IMR-90 (cell line): Measurements from ENCODE around the gene ARHGAP15. TPM values are rescaled to one million over a fixed set of nuclear protein-coding genes. Genes with fewer than 3 reads are reported as not detected.
A peak's percentile ranks its signal among the peaks of the same experiment; 100 is the strongest.

Experiments used
- ATAC-seq: fragments of 200-7000 bp; cut with Tn5 transposase; 2 replicates; pipeline ENCODE4 v1.9.1; 2020; ENCODE audit warnings: low read depth, mild to moderate bottlenecking, moderate library complexity
- BruUV-seq: library from RNA; stranded (reverse); fragments of 400-500 nt; replicated peaks from 2 replicates; lab custom pipeline; 2021; lab: Mats Ljungman, UMichigan
- CTCF ChIA-PET: fragments of 300-600 bp; formaldehyde crosslinking; extraction: SDS; loops from one replicate; lab custom pipeline; 2021; ENCODE audit warnings: antibody characterized with exemption; lab: Yijun Ruan, JAX
- POLR2A ChIA-PET: fragments of 300-600 bp; sonication (Branson Sonifier 250); formaldehyde crosslinking; loops from one replicate; lab custom pipeline; 2022; ENCODE audit warnings: antibody characterized with exemption; ENCODE audit not compliant: unreplicated experiment; lab: Charles Lee
- DNase-seq: peaks from one replicate; pipeline ENCODE4 v3.0.0; 2013
- H2AFZ ChIP-seq: replicated peaks from 2 replicates; pipeline ENCODE3; 2013; ENCODE audit warnings: low read length, mild to moderate bottlenecking; ENCODE audit not compliant: poor library complexity
- H2AK5ac ChIP-seq: 2 replicates; pipeline ENCODE4 v1.6.1; 2013; ENCODE audit warnings: low read depth, low read length, inconsistent platforms
- H2AK9ac ChIP-seq: replicated peaks from 2 replicates; pipeline ENCODE3; 2013; ENCODE audit warnings: mild to moderate bottlenecking, low read depth, low read length, moderate library complexity; ENCODE audit not compliant: poor library complexity
- H2BK120ac ChIP-seq: 2 replicates; pipeline ENCODE4 v1.6.1; 2013; ENCODE audit warnings: low read depth, low read length, inconsistent platforms
- H2BK15ac ChIP-seq: 3 replicates; pipeline ENCODE4 v1.6.1; 2013; ENCODE audit warnings: low read depth, low read length, inconsistent platforms
- H2BK20ac ChIP-seq: 2 replicates; pipeline ENCODE4 v1.6.1; 2013; ENCODE audit warnings: low read depth, mild to moderate bottlenecking, inconsistent platforms, low read length, moderate library complexity
- H2BK5ac ChIP-seq: 2 replicates; pipeline ENCODE4 v1.6.1; 2013; ENCODE audit warnings: mild to moderate bottlenecking, low read depth, low read length, inconsistent platforms; ENCODE audit not compliant: poor library complexity, severe bottlenecking
- H3K14ac ChIP-seq: replicated peaks from 2 replicates; pipeline ENCODE4 v1.6.1; 2013; ENCODE audit warnings: low read depth, low read length, inconsistent platforms
- H3K18ac ChIP-seq: 2 replicates; pipeline ENCODE4 v1.6.1; 2013; ENCODE audit warnings: low read depth, low read length, control low read depth
- H3K23ac ChIP-seq: 2 replicates; pipeline ENCODE4 v1.6.1; 2013; ENCODE audit warnings: low read depth, low read length, inconsistent platforms
- H3K27ac ChIP-seq: 2 replicates; pipeline ENCODE4 v1.5.1; 2013; ENCODE audit warnings: mild to moderate bottlenecking, control low read depth, low read length; ENCODE audit not compliant: insufficient read depth
- H3K27me3 ChIP-seq: 2 replicates; pipeline ENCODE4 v1.6.1; 2013; ENCODE audit warnings: low read length; ENCODE audit not compliant: control insufficient read depth, insufficient read depth
- H3K36me3 ChIP-seq: 2 replicates; pipeline ENCODE4 v1.6.1; 2013; ENCODE audit warnings: low read length, mixed read lengths; ENCODE audit not compliant: control insufficient read depth, insufficient read depth
- H3K4ac ChIP-seq: 2 replicates; pipeline ENCODE4 v1.6.1; 2013; ENCODE audit warnings: low read depth, low read length, inconsistent platforms
- H3K4me1 ChIP-seq: 2 replicates; pipeline ENCODE4 v1.6.1; 2013; ENCODE audit warnings: low read length, mixed read lengths; ENCODE audit not compliant: control insufficient read depth, insufficient read depth
- H3K4me2 ChIP-seq: 2 replicates; pipeline ENCODE4 v1.6.1; 2013; ENCODE audit warnings: low read depth, mild to moderate bottlenecking, control low read depth, low read length, moderate library complexity
- H3K4me3 ChIP-seq: 2 replicates; pipeline ENCODE4 v1.5.1; 2013; ENCODE audit warnings: low read depth, mild to moderate bottlenecking, control low read depth, low read length, moderate library complexity; ENCODE audit not compliant: insufficient read depth
- H3K56ac ChIP-seq: 2 replicates; pipeline ENCODE4 v1.6.1; 2013; ENCODE audit warnings: low read length, inconsistent platforms; ENCODE audit not compliant: insufficient read depth; ENCODE audit errors: extremely low read depth
- H3K79me1 ChIP-seq, 2 experiments: 2 replicates each; pipeline ENCODE4 v1.6.1; 2013; ENCODE audit warnings: low read length in 2 of 2, inconsistent platforms in 1 of 2, low read depth in 1 of 2
- H3K9ac ChIP-seq: 2 replicates; pipeline ENCODE4 v1.6.1; 2013; ENCODE audit warnings: low read depth, low read length, control low read depth
- H3K9me1 ChIP-seq: 2 replicates; pipeline ENCODE4 v1.6.1; 2013; ENCODE audit warnings: low read length, inconsistent platforms; ENCODE audit not compliant: insufficient read depth
- H3K9me3 ChIP-seq: 2 replicates; pipeline ENCODE4 v1.6.1; 2013; ENCODE audit warnings: low read length; ENCODE audit not compliant: control insufficient read depth, insufficient read depth
- H4K20me1 ChIP-seq: 2 replicates; pipeline ENCODE4 v1.6.1; 2013; ENCODE audit warnings: low read length, inconsistent platforms; ENCODE audit not compliant: insufficient read depth
- H4K5ac ChIP-seq: 2 replicates; pipeline ENCODE4 v1.6.1; 2013; ENCODE audit warnings: mild to moderate bottlenecking, low read depth, low read length, control low read depth
- H4K8ac ChIP-seq, 2 experiments: 2 replicates each; pipeline ENCODE4 v1.6.1; 2013; ENCODE audit warnings: low read depth in 2 of 2, low read length in 2 of 2, control low read depth in 1 of 2, inconsistent platforms in 1 of 2
- H4K91ac ChIP-seq: 2 replicates; pipeline ENCODE4 v1.6.1; 2013; ENCODE audit warnings: low read depth, low read length, inconsistent platforms; ENCODE audit not compliant: insufficient read depth
- BHLHE40 ChIP-seq: fragments of 150-350 bp; IDR thresholded peaks from 2 replicates; pipeline ENCODE4 v1.6.1; 2016; ENCODE audit warnings: mild to moderate bottlenecking, low read depth, low read length
- CEBPB ChIP-seq: IDR thresholded peaks from 2 replicates; pipeline ENCODE4 v1.6.1; 2012; ENCODE audit warnings: low read depth, low read length, improper control_type of control experiment
- CHD1 ChIP-seq: IDR thresholded peaks from 2 replicates; pipeline ENCODE4 v1.6.1; 2012; ENCODE audit warnings: low read depth, low read length, improper control_type of control experiment
- MAZ ChIP-seq: IDR thresholded peaks from 2 replicates; pipeline ENCODE4 v1.6.1; 2012; ENCODE audit warnings: low read depth, mild to moderate bottlenecking, low read length, improper control_type of control experiment, moderate library complexity, borderline replicate concordance
- MXI1 ChIP-seq: IDR thresholded peaks from 2 replicates; pipeline ENCODE4 v1.6.1; 2012; ENCODE audit warnings: low read depth, mild to moderate bottlenecking, low read length, moderate library complexity, borderline replicate concordance
- NFE2L2 ChIP-seq: fragments of 150-350 bp; IDR thresholded peaks from 2 replicates; pipeline ENCODE4 v1.6.1; 2016; ENCODE audit warnings: low read depth, mild to moderate bottlenecking, low read length
- POLR2A ChIP-seq: IDR thresholded peaks from 2 replicates; pipeline ENCODE4 v1.6.1; 2012; ENCODE audit warnings: mild to moderate bottlenecking, low read depth, low read length
- RAD21 ChIP-seq: IDR thresholded peaks from 2 replicates; pipeline ENCODE4 v1.6.1; 2012; ENCODE audit warnings: low read length, improper control_type of control experiment
- RCOR1 ChIP-seq: IDR thresholded peaks from 2 replicates; pipeline ENCODE4 v1.6.1; 2012; ENCODE audit warnings: mild to moderate bottlenecking, low read length, improper control_type of control experiment; ENCODE audit not compliant: insufficient replicate concordance
- SMC3 ChIP-seq: fragments of 150-350 bp; IDR thresholded peaks from 2 replicates; pipeline ENCODE4 v1.6.1; 2016; ENCODE audit warnings: low read depth, mild to moderate bottlenecking, antibody characterized with exemption, low read length, moderate library complexity
- WGBS, 2 experiments: methylation state at CpG; one replicate each; pipeline versions ENCODE4 v1.1.5 to v1.1.7; 2013; ENCODE audit warnings: missing lambda C conversion rate in 2 of 2; ENCODE audit not compliant: insufficient read length in 1 of 2; ENCODE audit errors: extremely low coverage in 2 of 2; 5-methylcytosine and 5-hydroxymethylcytosine counted together
- dilution Hi-C: fragments of 300-500 bp; cut with HindIII; formaldehyde crosslinking; loops from one replicate; pipeline ENCODE4 v1.14.3; 2018; ENCODE audit warnings: low sequenced_read_pairs; ENCODE audit not compliant: unreplicated experiment
- in situ Hi-C: fragments of 300-500 bp; cut with MboI; formaldehyde crosslinking; loops from 3 replicates; pipeline ENCODE4 v1.14.3; 2019; ENCODE audit warnings: low sequenced_read_pairs, inconsistent platforms, mixed read lengths
- intact Hi-C: fragments of 100-400 bp; cut with micrococcal nuclease; formaldehyde crosslinking; loops from 2 replicates; pipeline ENCODE4 v1.10.0; 2022
- polyA plus RNA-seq, 3 experiments: library from polyadenylated mRNA; depleted of rRNA; stranded (reverse); fragments of >200 nt; gene quantifications; 2 replicates each; pipeline ENCODE4 v1.2.3, GENCODE V29; 2012; ENCODE audit warnings: low replicate concordance in 1 of 3
- total RNA-seq: library from RNA; depleted of rRNA; stranded (reverse); fragments of >200 nt; gene quantifications from 2 replicates; pipeline ENCODE4 v1.2.3, GENCODE V29; 2012
- TF ChIP-seq, protein P1 (sequence below): fragments of 150-350 bp; IDR thresholded peaks from 2 replicates; pipeline ENCODE4 v1.6.1; 2017; ENCODE audit warnings: mild to moderate bottlenecking, antibody characterized with exemption, low read length, low read depth
- TF ChIP-seq, protein P2 (sequence below): conservative IDR thresholded peaks from 2 replicates; pipeline ENCODE4 v1.5.1; 2012; ENCODE audit warnings: mild to moderate bottlenecking, low read depth, low read length, improper control_type of control experiment

The ARHGAP15 gene
- total and polyA plus RNA-seq, 2 of the 4 experiments (the other 2 are of a cell fraction): not detected

DNA sequence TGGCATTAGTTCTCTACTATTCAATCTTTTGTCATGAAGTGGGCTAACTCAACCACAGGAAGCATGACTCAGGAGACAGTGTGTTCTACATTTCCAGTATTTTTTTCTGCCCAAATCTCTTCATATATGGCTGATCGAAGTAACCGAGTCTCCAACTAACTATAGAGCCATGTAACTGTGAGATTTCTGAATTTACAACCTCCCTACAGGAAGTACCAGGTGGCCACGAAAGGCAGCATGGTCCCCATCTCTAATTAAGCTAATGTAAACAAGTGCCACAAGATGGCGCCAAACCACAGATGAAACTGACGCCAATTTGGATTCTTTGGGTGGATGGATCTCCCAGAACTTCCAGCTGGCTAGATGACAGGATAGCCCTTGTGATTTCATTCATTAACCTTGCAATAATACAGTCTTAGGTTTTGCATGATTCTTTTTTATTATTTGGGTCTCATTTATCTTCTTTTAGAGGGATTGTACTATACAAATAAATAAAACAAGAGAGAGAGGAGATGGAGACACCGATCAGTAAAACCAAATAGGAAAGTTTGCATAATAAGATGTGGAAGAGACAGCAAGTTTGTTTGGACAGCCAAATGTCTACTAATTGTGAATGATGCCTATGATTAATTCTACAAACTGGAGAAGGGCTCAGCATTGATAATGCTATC is 18.3 kb upstream of the ARHGAP15 start:
- dilution Hi-C loops (no loop called here), intact Hi-C loops (loop anchor here (1.0 kb wide), 2 partner anchors 111 to 148 kb away; no protein-coding TSS in a partner anchor), in situ Hi-C loops (no loop called here)
- Histone ChIP-seq H3K79me1 (no peaks in the 10 kb centered on the region), H3K9me1 (no peaks in the 10 kb centered on the region), H3K23ac (no peak overlapping the region), H3K27ac (no peak overlapping the region), H2AK9ac (no peak overlapping the region), H2BK20ac (no peak overlapping the region), H3K56ac (no peak overlapping the region), H3K14ac (no peak overlapping the region), H3K18ac (no peak overlapping the region), H3K4me3 (no peak overlapping the region), H3K9ac (no peak overlapping the region), H3K36me3 (no peaks in the 10 kb centered on the region), H3K4me1 (no peaks in the 10 kb centered on the region), H4K20me1 (no peaks in the 10 kb centered on the region), H2BK5ac (no peak overlapping the region), H4K91ac (no peak overlapping the region), H2AFZ (peak overlapping the region; percentile 73), H2BK15ac (no peak overlapping the region), H3K4me2 (no peak overlapping the region), H3K4ac (no peak overlapping the region), H3K27me3 (peaks cover 3% of the 10 kb centered on the region), H4K8ac (no peak overlapping the region), H3K9me3 (no peaks in the 10 kb centered on the region), H4K5ac (no peak overlapping the region), H2AK5ac (no peak overlapping the region), H2BK120ac (no peak overlapping the region)
- peak; percentile 50 for DNase-seq
- TF ChIP-seq MAZ: no peak
- TF ChIP-seq, protein P1, sequence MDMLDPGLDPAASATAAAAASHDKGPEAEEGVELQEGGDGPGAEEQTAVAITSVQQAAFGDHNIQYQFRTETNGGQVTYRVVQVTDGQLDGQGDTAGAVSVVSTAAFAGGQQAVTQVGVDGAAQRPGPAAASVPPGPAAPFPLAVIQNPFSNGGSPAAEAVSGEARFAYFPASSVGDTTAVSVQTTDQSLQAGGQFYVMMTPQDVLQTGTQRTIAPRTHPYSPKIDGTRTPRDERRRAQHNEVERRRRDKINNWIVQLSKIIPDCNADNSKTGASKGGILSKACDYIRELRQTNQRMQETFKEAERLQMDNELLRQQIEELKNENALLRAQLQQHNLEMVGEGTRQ: no peak
- TF ChIP-seq POLR2A: no peak
- TF ChIP-seq RCOR1: no peak
- TF ChIP-seq SMC3: peak; percentile 45
- peak; percentile 57 for TF ChIP-seq RAD21
- no peak for TF ChIP-seq CHD1
- no peak for TF ChIP-seq BHLHE40
- TF ChIP-seq, protein P2, sequence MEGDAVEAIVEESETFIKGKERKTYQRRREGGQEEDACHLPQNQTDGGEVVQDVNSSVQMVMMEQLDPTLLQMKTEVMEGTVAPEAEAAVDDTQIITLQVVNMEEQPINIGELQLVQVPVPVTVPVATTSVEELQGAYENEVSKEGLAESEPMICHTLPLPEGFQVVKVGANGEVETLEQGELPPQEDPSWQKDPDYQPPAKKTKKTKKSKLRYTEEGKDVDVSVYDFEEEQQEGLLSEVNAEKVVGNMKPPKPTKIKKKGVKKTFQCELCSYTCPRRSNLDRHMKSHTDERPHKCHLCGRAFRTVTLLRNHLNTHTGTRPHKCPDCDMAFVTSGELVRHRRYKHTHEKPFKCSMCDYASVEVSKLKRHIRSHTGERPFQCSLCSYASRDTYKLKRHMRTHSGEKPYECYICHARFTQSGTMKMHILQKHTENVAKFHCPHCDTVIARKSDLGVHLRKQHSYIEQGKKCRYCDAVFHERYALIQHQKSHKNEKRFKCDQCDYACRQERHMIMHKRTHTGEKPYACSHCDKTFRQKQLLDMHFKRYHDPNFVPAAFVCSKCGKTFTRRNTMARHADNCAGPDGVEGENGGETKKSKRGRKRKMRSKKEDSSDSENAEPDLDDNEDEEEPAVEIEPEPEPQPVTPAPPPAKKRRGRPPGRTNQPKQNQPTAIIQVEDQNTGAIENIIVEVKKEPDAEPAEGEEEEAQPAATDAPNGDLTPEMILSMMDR: peak; percentile 55
- TF ChIP-seq MXI1: no peak
- TF ChIP-seq NFE2L2: no peak
- TF ChIP-seq CEBPB: no peak
- ChIA-PET POLR2A (no interaction called here), CTCF (interaction anchor here (0.7 to 1.4 kb wide), 9 partner anchors 10 to 111 kb away, joined by 3 to 4 read pairs (median 3); no protein-coding TSS in a partner anchor)
- ATAC-seq: peak; percentile 72
- BruUV-seq: no TSS peak
- WGBS, 2 experiments: 45% methylated on average over 2 of the region's 6 CpGs; no CpG with 5 or more reads in 1 of the 2 experiments
